Kasumi-1 (cell line): Measurements from ENCODE around the gene CASK.

Source experiments
- DNase-seq, 2 experiments: peaks; one replicate each; lab custom pipeline; 2025; lab: John Stamatoyannopoulos, UW

CASK gene, protein sequence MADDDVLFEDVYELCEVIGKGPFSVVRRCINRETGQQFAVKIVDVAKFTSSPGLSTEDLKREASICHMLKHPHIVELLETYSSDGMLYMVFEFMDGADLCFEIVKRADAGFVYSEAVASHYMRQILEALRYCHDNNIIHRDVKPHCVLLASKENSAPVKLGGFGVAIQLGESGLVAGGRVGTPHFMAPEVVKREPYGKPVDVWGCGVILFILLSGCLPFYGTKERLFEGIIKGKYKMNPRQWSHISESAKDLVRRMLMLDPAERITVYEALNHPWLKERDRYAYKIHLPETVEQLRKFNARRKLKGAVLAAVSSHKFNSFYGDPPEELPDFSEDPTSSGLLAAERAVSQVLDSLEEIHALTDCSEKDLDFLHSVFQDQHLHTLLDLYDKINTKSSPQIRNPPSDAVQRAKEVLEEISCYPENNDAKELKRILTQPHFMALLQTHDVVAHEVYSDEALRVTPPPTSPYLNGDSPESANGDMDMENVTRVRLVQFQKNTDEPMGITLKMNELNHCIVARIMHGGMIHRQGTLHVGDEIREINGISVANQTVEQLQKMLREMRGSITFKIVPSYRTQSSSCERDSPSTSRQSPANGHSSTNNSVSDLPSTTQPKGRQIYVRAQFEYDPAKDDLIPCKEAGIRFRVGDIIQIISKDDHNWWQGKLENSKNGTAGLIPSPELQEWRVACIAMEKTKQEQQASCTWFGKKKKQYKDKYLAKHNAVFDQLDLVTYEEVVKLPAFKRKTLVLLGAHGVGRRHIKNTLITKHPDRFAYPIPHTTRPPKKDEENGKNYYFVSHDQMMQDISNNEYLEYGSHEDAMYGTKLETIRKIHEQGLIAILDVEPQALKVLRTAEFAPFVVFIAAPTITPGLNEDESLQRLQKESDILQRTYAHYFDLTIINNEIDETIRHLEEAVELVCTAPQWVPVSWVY

GRCh38 chrX:41923211-41923977 lies at the start of gene CASK:
CASK (minus strand) TSS chrX:41923554; CDS start chrX:41922988, 566 bp downstream.
- DNase-seq, result peak; percentile 56 to 67

DNA sequence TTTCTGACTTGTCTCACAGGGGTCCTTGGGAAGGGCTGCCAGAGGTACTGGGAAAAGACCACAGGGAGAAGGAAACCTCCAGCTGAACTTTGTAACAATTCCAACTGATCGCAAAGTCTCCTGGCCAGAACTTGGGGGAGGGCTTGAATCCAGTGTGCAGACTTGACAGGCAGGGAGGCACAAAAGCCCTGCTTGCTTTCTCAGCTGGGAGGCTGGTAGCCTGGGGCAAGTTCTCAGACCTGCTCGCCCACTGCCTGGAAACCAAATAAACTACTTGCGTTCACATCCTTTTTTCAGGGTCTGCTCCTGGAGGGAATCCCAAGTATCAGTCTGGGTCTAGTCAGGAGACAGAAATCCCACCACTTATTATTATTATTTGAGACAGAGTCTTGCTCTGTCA lies 48.0 kb upstream of the CASK start:
- DNase-seq, result no peak

DNA sequence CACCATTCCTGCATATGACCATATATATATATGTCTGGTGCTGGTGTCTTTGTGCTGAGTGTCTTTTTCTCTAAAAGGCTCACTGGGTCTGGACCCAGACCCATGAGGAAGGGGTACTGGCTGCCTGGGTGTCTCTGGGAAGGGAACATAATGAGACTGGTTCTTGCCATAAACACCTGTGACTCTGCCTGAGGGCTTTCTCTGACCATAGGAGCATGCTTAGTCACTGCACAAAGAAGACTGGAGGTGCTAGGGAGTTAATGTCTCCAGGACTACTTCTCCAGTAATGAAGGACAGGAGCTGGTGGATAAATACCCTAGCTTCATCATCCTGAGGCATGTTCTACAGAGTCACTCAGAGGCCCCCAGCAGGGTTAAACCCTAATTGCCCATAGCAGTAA lies 47.1 kb upstream of the CASK start:
- no peak for DNase-seq

DNA sequence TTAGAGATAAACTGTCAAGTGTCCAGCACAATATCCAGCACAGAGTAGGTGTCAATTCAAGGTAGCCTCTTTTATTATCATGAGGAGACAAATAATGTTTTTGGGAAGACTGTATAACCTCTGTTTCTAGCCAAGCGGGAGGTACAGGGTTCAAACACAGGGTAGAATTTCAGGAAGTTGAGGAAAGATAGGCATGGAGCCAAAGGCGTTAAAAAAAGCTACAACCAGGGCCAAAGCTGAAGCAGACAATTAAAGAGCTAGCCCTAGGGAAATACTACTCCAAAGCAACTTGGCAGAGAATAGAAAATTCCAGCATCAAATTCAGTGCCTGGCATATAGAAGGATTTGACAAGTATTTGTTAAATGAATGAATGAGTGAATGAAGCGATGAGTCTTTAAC lies 40.0 kb upstream of the CASK start:
- DNase-seq, result no peak

- DNase-seq, result no peak
These were observed 36.8 kb upstream of the CASK start for GRCh38 chrX:41960142-41960541.

- no peak for DNase-seq
These were observed 35.5 kb upstream of the CASK start for GRCh38 chrX:41958861-41959260.

GRCh38 chrX:41956027-41956426 lies 32.7 kb upstream of the CASK start:
- no peak for DNase-seq

GRCh38 chrX:41952102-41952501 lies 28.7 kb upstream of the CASK start:
- no peak for DNase-seq

GRCh38 chrX:41946989-41947612 lies 23.7 kb upstream of the CASK start:
- no peak for DNase-seq

GRCh38 chrX:41946235-41946634 lies 22.9 kb upstream of the CASK start:
- no peak for DNase-seq

DNA sequence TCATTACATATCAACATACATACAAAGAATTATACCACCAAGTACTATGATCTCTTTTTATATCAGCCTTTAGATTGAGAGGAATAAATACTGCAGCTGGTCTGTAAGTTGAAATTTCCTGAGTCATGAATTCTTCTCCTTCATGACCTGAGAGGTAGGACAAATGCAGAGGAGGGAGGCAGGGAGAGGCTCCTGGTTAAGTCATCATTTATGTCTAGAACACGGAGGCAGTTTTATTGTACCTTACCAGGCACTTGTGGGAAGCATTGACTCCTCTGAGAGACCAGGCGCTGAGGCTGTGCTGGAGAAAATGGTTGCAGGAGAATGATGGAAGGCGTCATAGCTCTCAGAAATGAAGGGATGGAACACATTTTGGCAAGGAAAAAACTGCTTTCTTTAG lies 12.5 kb upstream of the CASK start:
- no peak for DNase-seq

DNA sequence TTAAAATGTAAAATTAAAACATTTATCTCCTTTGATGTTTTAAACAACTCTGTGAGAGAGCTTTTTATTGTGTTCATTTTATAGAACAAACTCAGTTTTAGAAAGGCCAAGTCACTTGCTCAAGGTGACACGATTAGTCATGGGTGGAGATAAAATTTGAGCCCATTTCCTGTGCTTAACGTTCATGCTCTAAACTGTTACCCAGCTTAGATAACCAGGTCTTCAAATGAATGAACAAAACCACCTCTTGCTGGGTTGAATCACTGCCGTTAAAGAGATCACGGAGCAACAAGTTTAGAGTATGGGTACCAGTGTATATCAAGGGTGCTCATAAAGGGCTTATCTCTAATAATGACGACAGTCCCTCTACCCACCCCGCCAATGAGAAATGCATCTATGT lies 10.2 kb upstream of the CASK start:
- no peak for DNase-seq

DNA sequence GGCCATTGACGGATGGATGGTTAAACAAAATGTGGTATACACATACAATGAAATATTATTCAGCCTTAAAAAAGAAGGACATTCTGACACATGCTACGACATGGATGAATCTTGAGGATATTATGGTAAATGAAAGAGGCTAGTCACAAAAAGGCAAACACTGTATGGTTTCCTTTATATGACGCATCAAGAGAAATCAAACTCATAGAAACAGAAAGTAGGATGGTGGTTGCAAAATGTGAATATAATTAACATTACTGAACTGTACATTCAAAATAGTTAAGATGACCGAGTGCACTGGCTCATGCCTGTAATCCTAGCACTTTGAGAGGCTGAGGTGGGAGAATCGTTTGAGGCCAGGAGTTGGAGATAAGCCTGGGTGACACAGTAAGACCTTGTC lies 9.5 kb upstream of the CASK start:
- DNase-seq, result no peak

DNA sequence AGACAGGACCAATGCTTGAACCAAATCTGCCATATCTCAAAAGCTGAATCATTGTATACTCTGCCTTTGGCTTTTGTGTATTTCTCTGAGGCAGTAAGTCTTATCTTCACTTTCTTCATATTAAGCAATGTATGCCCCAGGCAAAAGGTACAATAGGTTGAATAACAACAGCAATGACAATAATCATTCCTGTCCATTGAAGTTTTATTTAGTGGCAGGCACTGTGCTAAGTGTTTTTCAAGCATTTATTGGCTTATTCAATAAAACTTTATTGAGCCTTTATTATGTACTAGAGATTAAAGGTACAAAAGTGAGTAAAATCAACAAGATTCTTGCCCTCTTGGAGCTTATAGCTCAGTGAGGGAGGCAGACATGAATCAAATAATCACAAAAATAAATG lies 8.2 kb upstream of the CASK start:
- no peak for DNase-seq

DNA sequence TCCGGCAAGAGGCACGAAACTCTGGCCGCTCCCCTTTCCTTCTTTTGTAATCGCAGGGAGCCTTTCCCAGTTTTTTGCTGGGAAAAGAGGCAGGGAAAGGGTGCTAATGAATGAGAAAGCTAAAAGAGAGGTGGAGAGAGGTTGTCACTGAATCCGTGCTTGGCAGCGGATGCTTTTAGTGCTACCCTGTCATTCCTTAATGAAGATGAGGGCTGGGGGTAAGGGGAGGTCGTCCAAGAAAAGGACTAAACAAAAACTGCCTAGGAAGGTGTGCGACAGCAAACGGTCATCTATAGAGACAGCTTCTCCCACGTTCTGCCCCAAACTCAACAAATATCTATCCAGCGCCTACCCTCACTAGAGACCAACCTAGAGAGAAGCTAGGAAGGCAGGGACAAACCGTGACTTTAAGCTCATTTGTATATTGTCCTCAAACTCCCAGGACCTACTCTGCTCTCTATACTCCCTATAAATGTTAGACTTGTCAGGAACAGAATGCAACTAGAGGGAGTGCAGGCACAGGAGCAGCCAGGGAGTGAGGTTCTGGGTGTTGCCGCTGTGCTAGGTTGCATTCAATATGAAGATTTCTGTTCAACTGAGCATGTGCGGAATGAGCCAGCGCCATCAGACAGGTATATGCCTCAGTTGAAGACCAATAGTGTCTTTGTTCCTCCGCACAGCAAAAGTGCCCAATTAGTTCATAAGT lies 777 bp upstream of the CASK start:
- peak; percentile 31 to 38 for DNase-seq

DNA sequence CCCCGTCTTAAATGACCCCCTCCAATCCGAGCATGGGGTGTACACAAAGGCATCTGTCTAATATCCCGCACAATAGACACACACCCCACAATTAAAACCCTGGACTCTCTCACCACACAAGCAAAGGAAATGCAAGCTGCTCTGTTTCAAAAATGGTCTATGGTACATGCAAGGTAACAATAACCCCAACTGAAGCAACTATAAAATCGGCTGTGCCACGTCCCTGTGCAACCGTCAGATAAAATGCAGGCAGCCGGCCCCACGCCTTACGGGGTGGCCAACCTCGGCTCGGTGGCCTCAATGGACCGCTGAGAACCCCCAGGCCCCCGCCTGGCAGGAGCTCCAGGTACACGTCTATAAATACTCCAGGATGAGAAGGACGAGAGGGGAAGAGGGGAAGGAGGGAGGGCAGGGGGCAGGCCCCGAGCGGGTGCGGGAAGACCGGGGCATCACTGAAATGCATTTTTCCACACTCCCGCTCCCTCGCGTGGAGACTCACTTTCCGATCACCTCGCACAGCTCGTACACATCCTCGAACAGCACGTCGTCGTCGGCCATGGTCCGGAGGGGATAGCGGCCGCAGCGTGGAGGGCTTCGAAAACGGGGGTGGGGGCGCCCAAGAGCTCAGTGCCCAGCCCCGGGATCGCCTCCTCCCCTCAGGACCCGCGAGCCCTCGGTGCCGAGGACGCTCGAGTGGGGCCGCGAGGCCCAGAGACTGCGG lies 763 bp downstream of the CASK start:
- DNase-seq, result no peak

DNA sequence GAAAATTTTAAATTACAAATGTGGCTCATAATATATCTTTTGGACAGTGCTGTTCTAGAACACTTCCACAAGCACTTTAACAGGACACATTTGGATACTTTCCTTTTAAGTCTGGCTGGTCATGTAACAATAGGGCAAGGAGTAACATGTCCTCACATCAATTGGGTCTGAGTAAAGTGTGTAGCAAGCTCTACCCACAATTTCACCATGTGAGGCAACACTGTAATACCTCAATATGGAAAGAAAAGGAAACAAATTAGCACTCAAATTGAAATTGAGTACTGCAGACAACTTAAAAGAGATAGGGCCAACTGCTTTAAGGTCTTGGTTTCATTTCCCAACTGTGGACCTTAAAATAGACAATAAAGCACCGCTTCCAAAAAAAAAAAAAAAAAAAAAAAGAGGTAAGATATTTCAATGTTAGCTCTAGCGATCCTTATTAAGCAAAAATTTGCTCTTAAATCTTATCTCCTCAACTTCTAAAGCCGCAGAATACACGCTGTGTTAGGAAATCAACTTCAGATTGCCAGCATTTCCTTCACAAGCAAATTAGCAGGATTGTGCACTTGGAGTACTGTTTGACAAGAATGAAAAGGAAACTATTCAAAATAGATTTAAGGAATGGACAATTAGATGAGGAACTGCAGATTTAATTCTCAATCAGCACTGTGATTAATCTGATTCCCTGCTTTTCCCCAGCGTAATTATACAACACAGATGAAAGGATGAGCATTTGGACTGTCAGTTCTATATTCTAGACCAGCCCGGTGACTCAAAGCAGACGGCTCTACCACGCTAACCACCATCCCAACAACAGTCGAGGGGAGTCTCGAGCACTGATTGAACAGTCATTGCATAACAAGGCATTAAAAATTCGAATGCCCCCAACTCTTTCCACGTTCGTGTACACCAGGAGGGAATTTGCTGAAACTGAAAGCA lies 1.6 kb downstream of the CASK start:
- peak in 1 of 2 experiments; percentile 2 for DNase-seq

DNA sequence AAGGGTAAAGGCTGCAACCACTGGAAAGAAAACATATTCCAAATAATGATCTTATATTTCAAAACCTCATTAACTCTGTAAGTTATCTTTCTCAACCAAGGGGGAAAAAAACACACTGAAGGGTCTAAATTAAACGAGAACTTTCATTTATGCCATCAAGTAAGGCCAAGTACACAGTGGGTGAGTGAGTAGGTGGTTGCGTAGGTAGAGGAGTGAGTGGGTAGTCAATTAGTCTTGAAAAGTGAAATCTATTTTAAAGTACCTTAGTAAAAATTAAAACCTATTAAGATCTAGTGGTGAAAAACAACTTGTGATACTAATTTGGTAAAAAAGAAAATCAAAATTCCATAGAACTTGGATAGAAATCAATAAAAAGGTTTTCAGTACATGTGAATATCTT lies 3.5 kb downstream of the CASK start:
- DNase-seq, result no peak

DNA sequence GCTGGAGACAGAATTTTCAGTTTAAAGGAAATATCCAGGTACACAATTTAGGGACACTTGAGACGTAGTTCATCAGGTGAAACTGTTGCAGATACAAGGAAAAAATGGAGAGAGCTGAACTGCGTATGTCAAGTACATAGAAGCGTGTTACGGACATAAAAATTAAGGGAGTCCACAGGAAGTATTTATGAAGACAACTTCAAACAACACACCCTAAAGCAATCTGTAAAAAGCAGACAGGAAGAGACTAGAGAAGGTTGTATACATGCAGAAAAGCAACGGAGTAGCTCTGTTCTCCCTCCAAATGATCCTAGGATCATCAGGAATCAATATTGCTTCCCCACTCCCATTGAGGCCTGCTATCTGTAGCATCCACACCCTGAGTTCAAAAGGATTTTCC lies 5.8 kb downstream of the CASK start:
- DNase-seq, result no peak
